Stomach (tissue), 9 donors: ENCODE data around the gene MAP2K2. TPM values are rescaled to one million over a fixed set of nuclear protein-coding genes. Genes with fewer than 3 reads are reported as not detected.
A peak's percentile ranks its signal among the peaks of the same experiment; 100 is the strongest.

ENCODE experiments used
- DNase-seq, 2 donors: peaks; one replicate each; pipeline versions ENCODE4 v3.0.0 to v3.0.0-alpha.2; 2013 to 2019
- H3K27ac ChIP-seq, 5 donors: fragments of 200-600 bp in 4 of 5; sonication (generic) in 4 of 5; one replicate each; pipeline ENCODE4 v1.5.1; 2013 to 2019; ENCODE audit warnings: mild to moderate bottlenecking in 1 of 5, moderate library complexity in 1 of 5
- H3K27me3 ChIP-seq, 3 donors: fragments of 200-600 bp; sonication (generic); one replicate each; pipeline ENCODE4 v1.5.1; 2017 to 2019; ENCODE audit warnings: mixed run types in 1 of 3
- H3K36me3 ChIP-seq, 4 donors: fragments of 200-600 bp; sonication (generic); 1 replicate in 3 of 4; 2 replicates in 1 of 4; pipeline ENCODE4 v1.5.1; 2016 to 2019
- H3K4me1 ChIP-seq, 4 donors: fragments of 200-600 bp; sonication (generic); one replicate each; pipeline ENCODE4 v1.5.1; 2016 to 2019
- H3K4me3 ChIP-seq, 4 donors: fragments of 200-600 bp; sonication (generic) in 3 of 4; one replicate each; pipeline ENCODE4 v1.5.1; 2016 to 2019; ENCODE audit warnings: mild to moderate bottlenecking in 1 of 4
- H3K9me3 ChIP-seq, 4 donors: fragments of 200-600 bp; sonication (generic); one replicate each; pipeline ENCODE4 v1.5.1; 2016 to 2019
- CTCF ChIP-seq, 7 experiments: fragments of 450-650 bp in 4 of 7; fragments of 200-600 bp in 3 of 7; sonication (generic) in 3 of 7; IDR thresholded peaks; one replicate each; pipeline ENCODE4 v1.5.1; 2016 to 2019; ENCODE audit warnings: antibody characterized with exemption in 7 of 7, control low read depth in 2 of 7, mild to moderate bottlenecking in 1 of 7
- EP300 ChIP-seq: sonication (generic); formaldehyde crosslinking; IDR thresholded peaks from one replicate; pipeline ENCODE4 v1.6.1; 2017; ENCODE audit warnings: antibody characterized with exemption
- POLR2A ChIP-seq, 4 donors: fragments of 450-650 bp; IDR thresholded peaks; one replicate each; pipeline ENCODE4 v1.6.1; 2016; ENCODE audit warnings: antibody characterized with exemption in 4 of 4, control low read depth in 2 of 4, mild to moderate bottlenecking in 1 of 4, moderate library complexity in 1 of 4
- POLR2AphosphoS5 ChIP-seq, 3 donors: sonication (generic); formaldehyde crosslinking; IDR thresholded peaks; one replicate each; pipeline ENCODE4 v1.6.1; 2016; ENCODE audit warnings: antibody characterized with exemption in 3 of 3
- WGBS, 5 donors: extraction: QIAGEN DNeasy Blood & Tissue Kit in 3 of 5; methylation state at CpG; one replicate each; pipeline versions ENCODE4 v1.1.5 to v1.1.7; 2013 to 2018; 5-methylcytosine and 5-hydroxymethylcytosine counted together
- intact Hi-C: fragments of 100-400 bp; cut with DNase I; formaldehyde crosslinking; loops from one replicate; pipeline ENCODE4 v1.15.1; 2023; ENCODE audit warnings: low total_unique reads
- polyA plus RNA-seq, 3 donors: library from polyadenylated mRNA; stranded (reverse); fragments of 200-250 nt; gene quantifications; one replicate each; pipeline ENCODE4 v1.2.3, GENCODE V29; 2013
- total RNA-seq, 5 donors: library from RNA; depleted of rRNA; stranded (reverse); fragments of >200 nt; gene quantifications; one replicate each; pipeline versions ENCODE4 v1.1.0 to v1.2.3, GENCODE V29; 2014 to 2016
- donor health status: healthy with polysubstance abuse.
- donor health status: Bipolar disorder and iron deficiency.
- donor health status: healthy.

The MAP2K2 gene
- total and polyA plus RNA-seq, 8 donors = 53.4 to 447 (median 116) TPM

DNA sequence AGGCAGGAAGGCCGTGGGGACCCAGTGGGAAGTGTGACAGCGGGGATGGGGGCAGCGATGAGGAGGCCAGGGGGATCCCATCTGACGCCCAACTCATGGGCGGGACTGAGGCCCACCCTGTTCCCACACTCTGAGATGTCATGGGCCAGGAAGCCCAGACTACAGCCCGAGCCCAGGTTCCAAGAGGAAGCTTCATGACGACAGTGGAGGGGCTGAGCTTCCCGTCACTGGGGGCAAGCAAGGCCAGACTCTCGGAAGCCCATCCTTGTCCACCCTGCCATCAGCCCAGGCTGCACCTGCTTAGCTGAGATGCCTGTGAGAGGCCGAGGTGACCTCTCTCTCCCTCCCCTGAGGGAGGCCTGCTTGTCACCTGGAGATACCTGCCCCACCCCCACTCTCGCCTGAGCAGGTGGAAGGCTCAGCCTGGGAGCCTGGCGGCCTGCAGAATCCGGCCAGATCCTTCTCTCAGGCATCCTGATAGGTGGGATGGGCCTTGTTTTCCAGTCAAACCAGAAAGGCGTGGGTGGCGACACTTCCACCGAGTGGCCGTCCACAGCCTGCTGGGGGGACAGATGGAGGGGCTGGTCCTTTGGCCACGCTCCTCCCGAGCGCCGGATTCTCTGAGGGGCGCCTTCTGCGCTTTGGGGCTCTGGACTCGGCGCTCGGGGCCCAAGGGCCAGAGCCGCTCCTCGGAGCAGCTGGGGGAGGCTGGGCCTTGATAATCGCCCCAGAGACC, 62.1 kb downstream of the MAP2K2 start:
- 29 to 39% (median 31%) methylated on average over 17 to 29 of the region's 29 CpGs for WGBS, 5 donors
- peaks cover 66 to 75% (median 71%) of the 10 kb centered on the region in 4 donors for H3K4me1 ChIP-seq
- no peaks in the 10 kb centered on the region for H3K9me3 ChIP-seq
- peaks cover 0 to 23% (median 4%) of the 10 kb centered on the region in 4 donors for H3K36me3 ChIP-seq
- peak; percentile 86 to 89 for DNase-seq
- H3K27me3 ChIP-seq = no peaks in the 10 kb centered on the region
- TF ChIP-seq POLR2AphosphoS5 (IDR thresholded peaks at IDR 0.05) (peak in 2 of 3 donors; percentile 33 to 54), EP300 (no peak)
- H3K27ac ChIP-seq = peak overlapping the region; percentile 95 to 100 (median 98)
- H3K4me3 ChIP-seq = peak overlapping the region; percentile 38 to 100 (median 92)
- intact Hi-C loops = no loop called here

GRCh38 chr19:4061178-4061682, 62.7 kb downstream of the MAP2K2 start:
- intact Hi-C loops = no loop called here
- Histone ChIP-seq H3K27ac (peak overlapping the region; percentile 95 to 100 (median 98)), H3K4me3 (peak overlapping the region; percentile 38 to 100 (median 92)), H3K9me3 (no peaks in the 10 kb centered on the region), H3K27me3 (no peaks in the 10 kb centered on the region), H3K36me3 (peaks cover 0 to 29% (median 8%) of the 10 kb centered on the region in 4 donors), H3K4me1 (peaks cover 66 to 80% (median 73%) of the 10 kb centered on the region in 4 donors)
- 3 to 17% (median 9%) methylated on average over 9 to 23 of the region's 23 CpGs for WGBS, 5 donors
- TF ChIP-seq CTCF (IDR thresholded peaks at IDR 0.05) = no peak
- TF ChIP-seq POLR2AphosphoS5 (IDR thresholded peaks at IDR 0.05) = peak in 2 of 3 donors; percentile 61 to 62
- peak; percentile 93 for DNase-seq

- peaks cover 0 to 35% (median 13%) of the 10 kb centered on the region in 4 donors for H3K36me3 ChIP-seq
- TF ChIP-seq CTCF (IDR thresholded peaks at IDR 0.05) (no peak), EP300 (no peak), POLR2A (IDR thresholded peaks at IDR 0.05) (no peak), POLR2AphosphoS5 (IDR thresholded peaks at IDR 0.05) (no peak)
- peak in 1 of 2 donors; percentile 76 for DNase-seq
- H3K9me3 ChIP-seq = no peaks in the 10 kb centered on the region
- 32 to 55% (median 41%) methylated on average over 6 to 16 of the region's 16 CpGs for WGBS, 5 donors
- intact Hi-C loops = no loop called here
- H3K27ac ChIP-seq = peak overlapping the region; percentile 95 to 100 (median 98)
- peak overlapping the region; percentile 38 to 100 (median 92) for H3K4me3 ChIP-seq
- peaks cover 66 to 85% (median 78%) of the 10 kb centered on the region in 4 donors for H3K4me1 ChIP-seq
- no peaks in the 10 kb centered on the region for H3K27me3 ChIP-seq
Observed at GRCh38 chr19:4060621-4061177, 63.2 kb downstream of the MAP2K2 start.

DNA sequence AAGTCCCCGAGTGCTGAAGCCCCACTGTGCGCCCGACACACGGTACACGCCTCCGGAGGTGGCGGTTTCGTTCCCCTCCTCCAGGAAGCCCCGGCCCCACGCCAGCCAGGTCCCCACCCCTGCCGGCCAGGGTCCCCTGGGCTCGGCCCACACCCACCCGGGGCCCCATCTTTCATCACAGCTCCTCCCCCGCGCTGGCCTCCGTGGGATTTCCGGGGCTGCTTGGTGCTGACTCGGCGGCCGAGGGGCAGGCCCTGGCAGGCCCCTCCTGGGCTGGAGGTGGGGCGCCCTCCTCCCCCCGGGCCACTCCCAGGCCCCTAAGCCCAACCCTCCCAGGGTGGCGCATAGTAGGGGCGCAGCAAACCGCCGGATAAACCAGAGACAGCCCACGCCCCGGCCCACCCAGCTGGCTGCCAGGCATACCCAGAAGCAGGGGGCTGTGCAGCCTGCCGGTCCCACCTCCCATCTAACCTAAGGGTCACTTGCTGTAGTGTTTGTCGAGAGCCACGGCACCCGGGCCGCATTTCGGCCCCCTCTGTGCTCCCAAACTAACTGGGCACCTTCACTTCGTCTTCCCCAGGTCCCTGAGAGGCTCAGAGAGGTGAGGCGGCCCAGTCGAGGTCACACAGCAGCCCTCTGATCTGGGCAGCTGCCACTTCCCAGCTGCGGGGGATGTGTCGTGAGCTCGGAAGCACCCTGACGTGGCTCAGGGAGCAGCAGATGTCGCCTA, 63.9 kb downstream of the MAP2K2 start:
- Histone ChIP-seq H3K4me1 (peaks cover 66 to 88% (median 79%) of the 10 kb centered on the region in 4 donors), H3K36me3 (peaks cover 3 to 38% (median 18%) of the 10 kb centered on the region in 4 donors), H3K4me3 (peak overlapping the region; percentile 38 to 100 (median 92)), H3K27ac (peak overlapping the region; percentile 95 to 100 (median 98)), H3K27me3 (no peaks in the 10 kb centered on the region), H3K9me3 (no peaks in the 10 kb centered on the region)
- intact Hi-C loops = loop anchor here (10.0 kb wide), 1 partner anchor 55 kb away; the partner anchor contains the start of gene PIAS4
- DNase-seq = peak; percentile 73 to 85
- no peak for TF ChIP-seq POLR2A (IDR thresholded peaks at IDR 0.05)
- peak in 1 of 3 donors; percentile 11 for TF ChIP-seq POLR2AphosphoS5 (IDR thresholded peaks at IDR 0.05)
- TF ChIP-seq CTCF (IDR thresholded peaks at IDR 0.05) = no peak
- TF ChIP-seq EP300 = no peak
- 17 to 34% (median 29%) methylated on average over 10 to 42 of the region's 42 CpGs for WGBS, 5 donors
